ENCODE data around the gene LAMA2.

Gene LAMA2

GRCh38 chr6:129351807-129352206 lies 468.9 kb downstream of the LAMA2 start:
- TF ChIP-seq GATA3 (IDR thresholded peaks at IDR 0.05; ENCODE audit: low read depth, low read length) (no peak), GATA2 (IDR thresholded peaks at IDR 0.05; ENCODE audit: low read depth, low read length) (no peak)

DNA sequence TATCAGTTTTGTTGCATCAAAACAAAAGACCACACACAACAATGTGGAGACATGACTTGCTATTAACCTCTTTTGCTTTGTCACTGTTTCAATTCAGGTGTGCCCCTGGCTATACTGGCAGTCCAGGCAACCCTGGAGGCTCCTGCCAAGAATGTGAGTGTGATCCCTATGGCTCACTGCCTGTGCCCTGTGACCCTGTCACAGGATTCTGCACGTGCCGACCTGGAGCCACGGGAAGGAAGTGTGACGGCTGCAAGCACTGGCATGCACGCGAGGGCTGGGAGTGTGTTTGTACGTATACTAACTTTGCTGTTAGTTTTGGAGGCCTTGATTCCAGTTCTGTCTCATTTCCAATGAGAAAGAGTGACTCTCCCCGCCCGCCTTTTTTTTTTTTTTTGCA lies 470.1 kb downstream of the LAMA2 start:
- TF ChIP-seq GATA3 (IDR thresholded peaks at IDR 0.05; ENCODE audit: low read depth, low read length) (no peak), GATA2 (IDR thresholded peaks at IDR 0.05; ENCODE audit: low read depth, low read length) (no peak)

DNA sequence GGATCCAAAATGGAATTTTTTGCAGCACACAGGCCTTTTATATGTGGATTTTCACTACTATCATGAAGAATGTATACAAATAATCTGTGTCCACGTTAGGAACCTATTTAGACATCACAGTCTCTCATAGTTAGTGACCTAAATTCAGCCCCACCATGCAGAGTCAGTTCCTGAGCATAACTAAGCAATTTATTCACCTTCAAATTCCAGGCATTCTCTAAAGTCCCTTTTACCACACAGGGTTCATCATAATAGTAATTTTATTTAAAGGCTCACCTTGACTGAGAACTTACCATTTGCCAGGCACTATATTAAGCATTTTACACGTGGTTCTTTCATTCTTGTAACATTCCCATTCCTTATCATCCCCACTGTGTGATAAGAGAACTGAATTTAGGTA lies 473.2 kb downstream of the LAMA2 start:
- TF ChIP-seq GATA3 (IDR thresholded peaks at IDR 0.05; ENCODE audit: low read depth, low read length) (no peak), GATA2 (IDR thresholded peaks at IDR 0.05; ENCODE audit: low read depth, low read length) (no peak)

GRCh38 chr6:129359811-129360681 lies 477.1 kb downstream of the LAMA2 start:
- no peak for TF ChIP-seq GATA2 (IDR thresholded peaks at IDR 0.05; ENCODE audit: low read depth, low read length)
- no peak for TF ChIP-seq GATA3 (IDR thresholded peaks at IDR 0.05; ENCODE audit: low read depth, low read length)

- TF ChIP-seq GATA3 (IDR thresholded peaks at IDR 0.05; ENCODE audit: low read depth, low read length) (no peak), GATA2 (IDR thresholded peaks at IDR 0.05; ENCODE audit: low read depth, low read length) (no peak)
Measured at GRCh38 chr6:129360682-129360955, 477.7 kb downstream of the LAMA2 start.

DNA sequence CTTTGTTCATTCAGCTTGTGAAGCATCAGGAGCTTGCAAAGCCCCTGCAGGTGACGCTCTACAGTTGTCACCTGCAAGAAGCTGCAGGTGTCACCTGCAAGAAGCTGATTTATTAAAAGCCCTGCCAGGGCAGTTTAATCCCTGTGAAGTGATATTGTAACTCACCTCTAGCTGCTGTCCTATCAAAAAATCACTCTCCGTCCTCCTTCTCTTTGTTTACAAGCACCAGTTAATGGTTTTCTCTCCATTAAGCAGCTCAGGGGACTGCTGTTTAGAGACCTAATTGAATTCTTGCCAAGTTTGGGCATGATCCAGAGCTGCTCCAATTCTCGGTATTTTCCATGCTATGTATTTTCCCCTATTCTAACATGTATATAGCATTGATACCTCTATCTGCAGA lies 481.1 kb downstream of the LAMA2 start:
- no peak for TF ChIP-seq GATA3 (IDR thresholded peaks at IDR 0.05; ENCODE audit: low read depth, low read length)
- no peak for TF ChIP-seq GATA2 (IDR thresholded peaks at IDR 0.05; ENCODE audit: low read depth, low read length)

GRCh38 chr6:129364767-129365166 lies 481.8 kb downstream of the LAMA2 start:
- TF ChIP-seq GATA3 (IDR thresholded peaks at IDR 0.05; ENCODE audit: low read depth, low read length), result no peak

- TF ChIP-seq GATA2 (IDR thresholded peaks at IDR 0.05; ENCODE audit: low read depth, low read length) (no peak), GATA3 (IDR thresholded peaks at IDR 0.05; ENCODE audit: low read depth, low read length) (no peak)
Measured at GRCh38 chr6:129368076-129368475, 485.1 kb downstream of the LAMA2 start.

GRCh38 chr6:129368970-129369369 lies 486.0 kb downstream of the LAMA2 start:
- TF ChIP-seq GATA3 (IDR thresholded peaks at IDR 0.05; ENCODE audit: low read depth, low read length), result no peak
- TF ChIP-seq GATA2 (IDR thresholded peaks at IDR 0.05; ENCODE audit: low read depth, low read length), result no peak

DNA sequence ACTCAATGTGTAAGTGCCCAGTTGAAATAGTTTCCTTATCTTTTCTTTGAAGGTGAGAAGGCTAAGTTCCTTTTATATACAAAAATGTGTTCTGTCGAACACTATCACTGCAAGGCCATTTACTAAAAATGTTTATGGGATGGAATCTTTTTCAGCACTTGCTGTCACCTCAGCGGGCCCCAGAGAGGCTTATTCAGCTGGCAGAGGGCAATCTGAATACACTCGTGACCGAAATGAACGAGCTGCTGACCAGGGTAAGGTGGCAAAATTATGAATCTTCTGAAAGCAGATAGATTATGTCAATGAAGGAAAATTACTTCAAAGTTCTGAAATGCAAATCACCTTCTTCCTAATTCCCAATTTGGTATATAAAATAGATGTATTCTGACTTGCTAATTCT lies 486.8 kb downstream of the LAMA2 start:
- no peak for TF ChIP-seq GATA3 (IDR thresholded peaks at IDR 0.05; ENCODE audit: low read depth, low read length)
- no peak for TF ChIP-seq GATA2 (IDR thresholded peaks at IDR 0.05; ENCODE audit: low read depth, low read length)

DNA sequence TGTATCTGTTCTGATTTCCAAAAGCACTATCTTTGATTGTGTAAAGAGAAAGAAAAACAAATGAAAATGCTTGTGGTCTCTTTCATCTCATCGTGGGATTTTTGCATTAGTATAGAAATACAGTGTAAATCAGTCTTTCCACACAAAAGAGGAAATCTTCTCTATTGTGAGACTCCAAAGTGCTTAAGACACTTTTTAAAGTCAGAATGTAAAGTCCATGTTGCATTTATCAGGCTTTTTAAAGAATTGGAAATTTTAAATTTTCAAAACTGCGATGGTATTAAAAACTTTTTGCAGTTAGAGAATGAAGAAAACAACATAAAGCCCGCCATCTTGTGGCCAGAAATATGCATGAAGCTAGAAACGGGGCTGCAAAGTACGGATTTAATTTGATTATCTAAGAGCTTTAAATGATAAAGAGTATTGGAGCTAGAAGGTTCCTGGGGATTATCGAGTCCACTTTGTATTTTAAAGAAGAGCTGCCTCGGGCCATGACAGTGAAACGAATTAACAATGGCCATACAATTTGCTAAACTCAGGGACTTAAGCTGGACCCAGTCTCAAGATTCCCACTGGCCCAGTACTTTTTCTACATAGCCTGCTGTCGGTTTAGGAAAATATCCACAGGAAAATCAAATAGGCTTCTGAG lies 487.5 kb downstream of the LAMA2 start:
- TF ChIP-seq GATA3 (IDR thresholded peaks at IDR 0.05; ENCODE audit: low read depth, low read length) (no peak), GATA2 (IDR thresholded peaks at IDR 0.05; ENCODE audit: low read depth, low read length) (no peak)

- TF ChIP-seq GATA3 (IDR thresholded peaks at IDR 0.05; ENCODE audit: low read depth, low read length) (no peak), GATA2 (IDR thresholded peaks at IDR 0.05; ENCODE audit: low read depth, low read length) (no peak)
Measured at GRCh38 chr6:129381885-129382284, 498.9 kb downstream of the LAMA2 start.

DNA sequence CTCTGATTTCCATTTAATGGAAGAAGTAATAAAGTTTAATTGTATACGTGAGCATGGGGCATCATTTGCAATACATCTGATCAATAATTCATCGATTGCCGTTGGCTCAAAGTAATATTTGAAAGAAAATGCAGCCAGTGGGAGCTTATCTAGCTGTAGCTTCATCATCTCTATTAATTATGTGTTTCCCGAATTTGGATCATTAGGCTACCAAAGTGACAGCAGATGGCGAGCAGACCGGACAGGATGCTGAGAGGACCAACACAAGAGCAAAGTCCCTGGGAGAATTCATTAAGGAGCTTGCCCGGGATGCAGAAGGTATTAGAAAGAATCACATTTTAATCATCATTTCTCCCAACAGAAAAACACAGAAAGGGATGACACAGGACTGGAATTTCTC lies 500.0 kb downstream of the LAMA2 start:
- no peak for TF ChIP-seq GATA2 (IDR thresholded peaks at IDR 0.05; ENCODE audit: low read depth, low read length)
- TF ChIP-seq GATA3 (IDR thresholded peaks at IDR 0.05; ENCODE audit: low read depth, low read length), result no peak

- TF ChIP-seq GATA3 (IDR thresholded peaks at IDR 0.05; ENCODE audit: low read depth, low read length) (no peak), GATA2 (IDR thresholded peaks at IDR 0.05; ENCODE audit: low read depth, low read length) (no peak)
Measured at GRCh38 chr6:129385117-129385516, 502.2 kb downstream of the LAMA2 start.

DNA sequence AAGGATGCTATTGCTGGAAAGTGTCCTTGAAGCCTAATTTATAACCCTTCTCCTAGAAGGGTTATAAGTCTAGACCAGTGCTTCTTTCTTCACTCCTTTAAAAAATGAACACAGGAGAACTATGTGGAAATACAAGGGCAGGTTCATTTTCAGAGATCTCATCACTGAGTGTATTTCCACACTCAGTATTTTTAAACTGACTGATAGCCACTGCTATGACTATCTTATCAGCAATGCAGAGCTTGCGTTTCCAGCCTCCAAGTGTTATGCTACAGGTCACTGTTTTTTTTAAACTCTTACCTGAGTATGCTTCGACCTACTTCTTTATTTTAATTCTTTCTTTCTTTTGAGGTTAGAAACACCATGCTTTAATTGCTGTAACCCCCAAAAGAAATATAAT lies 508.0 kb downstream of the LAMA2 start:
- TF ChIP-seq GATA3 (IDR thresholded peaks at IDR 0.05; ENCODE audit: low read depth, low read length), result no peak
- TF ChIP-seq GATA2 (IDR thresholded peaks at IDR 0.05; ENCODE audit: low read depth, low read length), result no peak

Data from SH-SY5Y (cell line).